Measurements from ENCODE around the gene SSC5D. TPM values are rescaled to one million over a fixed set of nuclear protein-coding genes. Genes with fewer than 3 reads are reported as not detected.
A peak's percentile ranks its signal among the peaks of the same experiment; 100 is the strongest.

The SSC5D gene
- total RNA-seq, 2 experiments from 2014 or later, result 0.42 to 1.3 TPM

GRCh38 chr19:55459950-55460657 is 28.1 kb upstream of the SSC5D start:
- intact Hi-C loops (cut with DNase I, micrococcal nuclease), result loop anchor here in 1 of 2 experiments (2.0 to 5.0 kb wide), 2 partner anchors 53 to 73 kb away; partner anchors contain the start of gene UBE2S
- H3K27ac Mint-ChIP-seq, result peak overlapping the region; percentile 55
- no peak for ATAC-seq (ENCODE audit: poor library complexity)

GRCh38 chr19:55460670-55461258 is 27.5 kb upstream of the SSC5D start:
- no peaks in the 10 kb centered on the region for H3K27me3 Mint-ChIP-seq
- Histone ChIP-seq H3K27me3 (ENCODE audit: control insufficient read depth in 1 of 2, insufficient read depth in 2 of 2, low read length in 2 of 2) (no peaks in the 10 kb centered on the region), H3K4me1 (ENCODE audit: insufficient read depth, low read length) (peaks cover 19% of the 10 kb centered on the region), H3K9me3 (ENCODE audit: control insufficient read depth in 1 of 2, insufficient read depth in 1 of 2, low read length in 2 of 2) (no peaks in the 10 kb centered on the region), H3K4me3 (ENCODE audit: low read length) (peak overlapping the region; percentile 83), H3K36me3 (ENCODE audit: insufficient read depth, low read length) (no peaks in the 10 kb centered on the region), H3K27ac (ENCODE audit: low read depth in 1 of 2, low read length in 2 of 2) (peak overlapping the region; percentile 47 to 72)
- peaks cover 17% of the 10 kb centered on the region for H3K4me1 Mint-ChIP-seq (ENCODE audit: low read depth)
- H3K9me3 Mint-ChIP-seq, result no peaks in the 10 kb centered on the region
- H3K27ac Mint-ChIP-seq, result peak overlapping the region; percentile 55
- ATAC-seq (ENCODE audit: poor library complexity) (no peak), DNase-seq (peak in 3 of 14 experiments; percentile 46 to 64 (median 58))
- ChIA-PET POLR2A (no interaction called here), CTCF (interaction anchor here (1.3 kb wide), 1 partner anchor 43 kb away, joined by 15 read pairs; no protein-coding TSS in a partner anchor)
- peaks cover 5% of the 10 kb centered on the region for H3K36me3 Mint-ChIP-seq (ENCODE audit: low read depth)
- intact Hi-C loops (cut with DNase I, micrococcal nuclease), result loop anchor here in 1 of 2 experiments (2.0 to 5.0 kb wide), 2 partner anchors 53 to 74 kb away; partner anchors contain the start of gene UBE2S
- peak overlapping the region; percentile 96 for H3K4me3 Mint-ChIP-seq
- TF ChIP-seq CTCF (IDR thresholded peaks at IDR 0.05), result no peak

More at GRCh38 chr19:55459950-55460657, 28.1 kb upstream of the SSC5D start:
- Mint-ChIP-seq H3K36me3 (ENCODE audit: low read depth) (peaks cover 5% of the 10 kb centered on the region), H3K4me1 (ENCODE audit: low read depth) (peaks cover 17% of the 10 kb centered on the region), H3K4me3 (peak overlapping the region; percentile 79), H3K9me3 (no peaks in the 10 kb centered on the region), H3K27me3 (no peaks in the 10 kb centered on the region)
- Histone ChIP-seq H3K27ac (ENCODE audit: low read depth in 1 of 2, low read length in 2 of 2) (no peak overlapping the region), H3K4me1 (ENCODE audit: insufficient read depth, low read length) (peaks cover 19% of the 10 kb centered on the region), H3K27me3 (ENCODE audit: control insufficient read depth in 1 of 2, insufficient read depth in 2 of 2, low read length in 2 of 2) (no peaks in the 10 kb centered on the region), H3K4me3 (ENCODE audit: low read length) (no peak overlapping the region), H3K9me3 (ENCODE audit: control insufficient read depth in 1 of 2, insufficient read depth in 1 of 2, low read length in 2 of 2) (no peaks in the 10 kb centered on the region), H3K36me3 (ENCODE audit: insufficient read depth, low read length) (no peaks in the 10 kb centered on the region)
- CTCF ChIA-PET, result no interaction called here
- no peak for TF ChIP-seq CTCF (IDR thresholded peaks at IDR 0.05)
- POLR2A ChIA-PET, result no interaction called here
- DNase-seq, result no peak

GRCh38 chr19:55461259-55461973 is 26.8 kb upstream of the SSC5D start, which contains the start of gene ISOC2:
ISOC2 (minus strand) TSS chr19:55461642; CDS start chr19:55456486, 5,156 bp downstream.
- Mint-ChIP-seq H3K27me3 (no peaks in the 10 kb centered on the region), H3K9me3 (no peaks in the 10 kb centered on the region), H3K27ac (peak within 1 kb of the TSS; percentile 68), H3K4me3 (peak within 1 kb of the TSS; percentile 96), H3K4me1 (ENCODE audit: low read depth) (peaks cover 17% of the 10 kb centered on the region), H3K36me3 (ENCODE audit: low read depth) (peaks cover 5% of the 10 kb centered on the region)
- ATAC-seq (ENCODE audit: poor library complexity) (peak; percentile 98), DNase-seq (peak; percentile 100)
- ChIA-PET CTCF (interaction anchor here (0.9 to 1.4 kb wide), 5 partner anchors 15 to 301 kb away, joined by 3 to 15 read pairs (median 4); partner anchors contain the start of genes ZNF628 and ZNF865), POLR2A (interaction anchor here (0.6 to 1.1 kb wide), 15 partner anchors 9 to 281 kb away, joined by 3 to 35 read pairs (median 4); partner anchors contain the start of genes CCDC106, FIZ1, HSPBP1 and NAT14)
- Histone ChIP-seq H3K4me1 (ENCODE audit: insufficient read depth, low read length) (peaks cover 19% of the 10 kb centered on the region), H3K36me3 (ENCODE audit: insufficient read depth, low read length) (no peaks in the 10 kb centered on the region), H3K4me3 (ENCODE audit: low read length) (peak within 1 kb of the TSS; percentile 83), H3K9me3 (ENCODE audit: control insufficient read depth in 1 of 2, insufficient read depth in 1 of 2, low read length in 2 of 2) (no peaks in the 10 kb centered on the region), H3K27ac (ENCODE audit: low read depth in 1 of 2, low read length in 2 of 2) (peak within 1 kb of the TSS; percentile 47 to 72), H3K27me3 (ENCODE audit: control insufficient read depth in 1 of 2, insufficient read depth in 2 of 2, low read length in 2 of 2) (no peaks in the 10 kb centered on the region)
- TF ChIP-seq CTCF (IDR thresholded peaks at IDR 0.05), result no peak
- intact Hi-C loops (cut with DNase I, micrococcal nuclease), result loop anchor here in 1 of 2 experiments (2.0 to 5.0 kb wide), 2 partner anchors 54 to 75 kb away; partner anchors contain the start of gene UBE2S

Measured in CD4-positive, alpha-beta T cell (primary cell).